KMS-11 (cell line): ENCODE measurements around the gene TMEM98.

ENCODE experiments used
- H2AFZ ChIP-seq: fragments of 200-600 bp; sonication (generic); 2 replicates; pipeline ENCODE4 v1.6.1; 2016; ENCODE audit warnings: antibody characterized with exemption, mixed run types, low read depth
- H3K27ac ChIP-seq: fragments of 200-600 bp; sonication (generic); 2 replicates; pipeline ENCODE4 v1.6.1; 2016; ENCODE audit warnings: mild to moderate bottlenecking, mixed run types
- H3K27me3 ChIP-seq: fragments of 200-600 bp; sonication (generic); 2 replicates; pipeline ENCODE4 v1.6.1; 2017; ENCODE audit warnings: mild to moderate bottlenecking, low read depth, mixed run types, moderate library complexity; ENCODE audit not compliant: insufficient read depth
- H3K36me3 ChIP-seq: fragments of 200-600 bp; sonication (generic); 2 replicates; pipeline ENCODE4 v1.6.1; 2017; ENCODE audit warnings: mild to moderate bottlenecking, mixed run types; ENCODE audit not compliant: insufficient read depth
- H3K4me1 ChIP-seq: fragments of 200-600 bp; sonication (generic); 2 replicates; pipeline ENCODE4 v1.6.1; 2016; ENCODE audit warnings: mild to moderate bottlenecking, low read depth, mixed run types; ENCODE audit not compliant: poor library complexity, severe bottlenecking
- H3K4me2 ChIP-seq: fragments of 200-600 bp; sonication (generic); 2 replicates; pipeline ENCODE4 v1.7.0; 2016; ENCODE audit warnings: mild to moderate bottlenecking, mixed run types
- H3K4me3 ChIP-seq: fragments of 200-600 bp; sonication (generic); IDR thresholded peaks from 2 replicates; pipeline ENCODE4 v1.6.1; 2017; ENCODE audit warnings: low read depth, low read length, mixed read lengths; ENCODE audit not compliant: insufficient read depth
- H3K79me2 ChIP-seq: fragments of 200-600 bp; sonication (generic); 2 replicates; pipeline ENCODE4 v1.6.1; 2016; ENCODE audit warnings: low read depth, mixed run types; ENCODE audit not compliant: insufficient read depth
- H3K9ac ChIP-seq: fragments of 200-600 bp; sonication (generic); 2 replicates; pipeline ENCODE4 v1.6.1; 2016; ENCODE audit warnings: mild to moderate bottlenecking, mixed run types
- H4K20me1 ChIP-seq: fragments of 200-600 bp; sonication (generic); 2 replicates; pipeline ENCODE4 v1.6.1; 2016; ENCODE audit warnings: mild to moderate bottlenecking, mixed run types; ENCODE audit not compliant: insufficient read depth
- CTCF ChIP-seq: fragments of 200-600 bp; sonication (generic); conservative IDR thresholded peaks from 2 replicates; pipeline ENCODE4 v1.6.1; 2017; ENCODE audit warnings: low read depth, mild to moderate bottlenecking, antibody characterized with exemption, low read length, moderate library complexity, mixed read lengths

Gene TMEM98

GRCh38 chr17:32904891-32905290, 23.1 kb upstream of the TMEM98 start:
- Histone ChIP-seq H3K4me2 (no peak overlapping the region), H3K79me2 (no peaks in the 10 kb centered on the region), H3K9ac (no peak overlapping the region), H3K4me3 (no peak overlapping the region), H2AFZ (no peak overlapping the region), H3K27me3 (no peaks in the 10 kb centered on the region), H4K20me1 (no peaks in the 10 kb centered on the region), H3K36me3 (no peaks in the 10 kb centered on the region), H3K27ac (no peak overlapping the region), H3K4me1 (peaks cover 25% of the 10 kb centered on the region)
- TF ChIP-seq CTCF: no peak

- Histone ChIP-seq H3K27me3 (no peaks in the 10 kb centered on the region), H4K20me1 (no peaks in the 10 kb centered on the region), H3K4me3 (no peak overlapping the region), H3K4me2 (no peak overlapping the region), H3K27ac (no peak overlapping the region), H3K79me2 (no peaks in the 10 kb centered on the region), H3K9ac (no peak overlapping the region), H3K36me3 (no peaks in the 10 kb centered on the region), H2AFZ (no peak overlapping the region), H3K4me1 (peaks cover 31% of the 10 kb centered on the region)
- TF ChIP-seq CTCF: no peak
Measured at GRCh38 chr17:32907583-32907982, 20.4 kb upstream of the TMEM98 start.

- Histone ChIP-seq H3K27ac (no peak overlapping the region), H3K36me3 (no peaks in the 10 kb centered on the region), H3K79me2 (no peaks in the 10 kb centered on the region), H3K4me2 (peak overlapping the region; percentile 24; the same call in 1 of the 2 replicates), H3K4me1 (peaks cover 10% of the 10 kb centered on the region), H4K20me1 (no peaks in the 10 kb centered on the region), H3K27me3 (no peaks in the 10 kb centered on the region), H3K9ac (peak overlapping the region; percentile 23; the same call in 1 of the 2 replicates), H3K4me3 (no peak overlapping the region), H2AFZ (peak overlapping the region; percentile 99)
- peak; percentile 83 for TF ChIP-seq CTCF
Measured at GRCh38 chr17:32909787-32910369, 18.1 kb upstream of the TMEM98 start.

GRCh38 chr17:32910769-32911168, 17.2 kb upstream of the TMEM98 start:
- no peaks in the 10 kb centered on the region for H3K27me3 ChIP-seq
- peaks cover 19% of the 10 kb centered on the region for H3K4me1 ChIP-seq
- H3K9ac ChIP-seq: no peak overlapping the region
- H3K4me2 ChIP-seq: no peak overlapping the region
- H4K20me1 ChIP-seq: no peaks in the 10 kb centered on the region
- no peak for TF ChIP-seq CTCF
- H2AFZ ChIP-seq: peak overlapping the region; percentile 99
- no peaks in the 10 kb centered on the region for H3K79me2 ChIP-seq
- H3K27ac ChIP-seq: no peak overlapping the region
- no peaks in the 10 kb centered on the region for H3K36me3 ChIP-seq
- no peak overlapping the region for H3K4me3 ChIP-seq
